Activated T-cell treated with anti-CD3 and anti-CD28 coated beads, Interleukin-2, amount 50 U/mL, for 1 hour (primary cell): ENCODE results near the gene PLEKHM3.
"Not testable (repeated sequence)": the region's sequence is repeated elsewhere in the genome, so short reads cannot be mapped to it uniquely, and the experiment has no call there.

ENCODE experiments used
- DNase-seq: peaks from one replicate; pipeline ENCODE4 v3.0.0-alpha.2; 2020

Gene PLEKHM3

GRCh38 chr2:207813942-207814341 lies 211.4 kb downstream of the PLEKHM3 start:
- no peak for DNase-seq

GRCh38 chr2:207813221-207813916 lies 212.0 kb downstream of the PLEKHM3 start:
- no peak for DNase-seq

- DNase-seq, result no peak
Observed at GRCh38 chr2:207812726-207813080, 212.6 kb downstream of the PLEKHM3 start.

GRCh38 chr2:207812058-207812725 lies 213.1 kb downstream of the PLEKHM3 start:
- DNase-seq, result no peak

- not testable (repeated sequence) for DNase-seq
Observed at GRCh38 chr2:207811658-207812057, 213.7 kb downstream of the PLEKHM3 start.

GRCh38 chr2:207810200-207810788 lies 215.0 kb downstream of the PLEKHM3 start:
- no peak for DNase-seq

- DNase-seq, result no peak
Observed at GRCh38 chr2:207808119-207808518, 217.2 kb downstream of the PLEKHM3 start.

GRCh38 chr2:207807516-207807915 lies 217.8 kb downstream of the PLEKHM3 start:
- no peak for DNase-seq

- no peak for DNase-seq
Observed at GRCh38 chr2:207805566-207806226, 219.6 kb downstream of the PLEKHM3 start.

- DNase-seq, result no peak
Observed at GRCh38 chr2:207802650-207803049, 222.7 kb downstream of the PLEKHM3 start.

GRCh38 chr2:207801259-207801658 lies 224.1 kb downstream of the PLEKHM3 start:
- DNase-seq, result no peak

GRCh38 chr2:207796585-207797350 lies 228.6 kb downstream of the PLEKHM3 start:
- no peak for DNase-seq

GRCh38 chr2:207792244-207792785 lies 233.0 kb downstream of the PLEKHM3 start:
- DNase-seq, result no peak

GRCh38 chr2:207791579-207792243 lies 233.6 kb downstream of the PLEKHM3 start:
- DNase-seq, result no peak

GRCh38 chr2:207790898-207791297 lies 234.4 kb downstream of the PLEKHM3 start:
- DNase-seq, result no peak

GRCh38 chr2:207787800-207788199 lies 237.5 kb downstream of the PLEKHM3 start:
- no peak for DNase-seq

GRCh38 chr2:207787017-207787416 lies 238.3 kb downstream of the PLEKHM3 start:
- no peak for DNase-seq

- DNase-seq, result no peak
Observed at GRCh38 chr2:207784898-207785297, 240.4 kb downstream of the PLEKHM3 start.

GRCh38 chr2:207783514-207783913 lies 241.8 kb downstream of the PLEKHM3 start:
- DNase-seq, result no peak

GRCh38 chr2:207782238-207783030 lies 242.9 kb downstream of the PLEKHM3 start:
- no peak for DNase-seq

- DNase-seq, result no peak
Observed at GRCh38 chr2:207779523-207779922, 245.8 kb downstream of the PLEKHM3 start.
